A549 (cell line): ENCODE data around the gene GRM5. TPM values are rescaled to one million over a fixed set of nuclear protein-coding genes. Genes with fewer than 3 reads are reported as not detected.

ENCODE experiments used
- ATAC-seq, 2 experiments: fragments of 200-7000 bp in 1 of 2; fragments of >200 bp in 1 of 2; cut with Nextera tagmentation in 1 of 2; cut with Tn5 transposase in 1 of 2; 3 replicates each; pipeline versions ENCODE4 v1.8.0 to v1.9.1; 2018 to 2020; ENCODE audit warnings: mild to moderate bottlenecking in 1 of 2, moderate library complexity in 1 of 2
- CTCF ChIA-PET: fragments of 300-600 bp; sonication (Branson Sonifier 250); formaldehyde crosslinking; extraction: SDS; loops from one replicate; lab custom pipeline; 2021; ENCODE audit warnings: antibody characterized with exemption, inconsistent platforms; lab: Yijun Ruan, JAX
- POLR2A ChIA-PET: fragments of 350-600 bp; formaldehyde crosslinking; extraction: SDS; loops from one replicate; lab custom pipeline; 2021; ENCODE audit warnings: antibody characterized with exemption, inconsistent platforms; lab: Yijun Ruan, JAX
- DNase-seq, 2 experiments: peaks; one replicate each; pipeline versions ENCODE4 v3.0.0 to v3.0.0-alpha.2; 2011 to 2016; ENCODE audit warnings: low read depth in 1 of 2, low spot score in 1 of 2
- FAIRE-seq: peaks from 2 replicates; lab custom pipeline; 2011; peaks lifted over from hg19 to GRCh38; lab: Jason Lieb, UNC
- H3K27ac ChIP-seq, 2 experiments: fragments of >200 bp; sonication (Bioruptor Twin); formaldehyde crosslinking; 3 replicates each; pipeline ENCODE4 v1.5.1; 2016 to 2017
- H3K4me1 ChIP-seq: fragments of >200 bp; sonication (Bioruptor Twin); formaldehyde crosslinking; 3 replicates; pipeline ENCODE4 v1.6.1; 2016
- H3K4me2 ChIP-seq: fragments of >200 bp; sonication (Bioruptor Twin); formaldehyde crosslinking; 3 replicates; pipeline ENCODE4 v1.6.1; 2016
- H3K4me3 ChIP-seq: fragments of >200 bp; sonication (Bioruptor Twin); formaldehyde crosslinking; 3 replicates; pipeline ENCODE4 v1.5.1; 2016
- H3K9me3 ChIP-seq: fragments of >200 bp; sonication (Bioruptor Twin); formaldehyde crosslinking; 3 replicates; pipeline ENCODE4 v1.6.1; 2016
- CBX8 ChIP-seq: fragments of 200-600 bp; sonication (generic); IDR thresholded peaks from 2 replicates; pipeline ENCODE4 v1.6.1; 2016
- CHD2 ChIP-seq: fragments of 150-350 bp; IDR thresholded peaks from 2 replicates; pipeline ENCODE4 v1.6.1; 2014; ENCODE audit warnings: low read length; ENCODE audit not compliant: partially characterized antibody
- EHMT2 ChIP-seq: fragments of 200-600 bp; sonication (generic); IDR thresholded peaks from 2 replicates; pipeline ENCODE4 v1.6.1; 2016; ENCODE audit warnings: antibody characterized with exemption, low read depth, mild to moderate bottlenecking, moderate library complexity
- EP300 ChIP-seq, 2 experiments: fragments of >200 bp; sonication (Bioruptor Twin); formaldehyde crosslinking; IDR thresholded peaks; 2 replicates in 1 of 2; 3 replicates in 1 of 2; pipeline ENCODE4 v1.6.1; 2016 to 2017
- ESRRA ChIP-seq: fragments of 150-350 bp; IDR thresholded peaks from 2 replicates; pipeline ENCODE4 v1.6.1; 2014; ENCODE audit warnings: mild to moderate bottlenecking, low read length, borderline replicate concordance
- FOSL2 ChIP-seq, 2 experiments: fragments of 450-650 bp in 1 of 2; fragments of >200 bp in 1 of 2; sonication (Bioruptor Twin) in 1 of 2; formaldehyde crosslinking; IDR thresholded peaks; 2 replicates each; pipeline versions ENCODE4 v1.5.0 to v1.6.1; 2016 to 2020; ENCODE audit warnings: mild to moderate bottlenecking in 1 of 2, moderate library complexity in 1 of 2
- GATA3 ChIP-seq: IDR thresholded peaks from 2 replicates; pipeline ENCODE4 v1.6.1; 2012; ENCODE audit warnings: borderline replicate concordance
- JUN ChIP-seq, 2 experiments: fragments of >200 bp; sonication (Bioruptor Twin); formaldehyde crosslinking; IDR thresholded peaks; 2 replicates in 1 of 2; 3 replicates in 1 of 2; pipeline ENCODE4 v1.6.1; 2016 to 2017
- KDM5A ChIP-seq: fragments of 200-600 bp; sonication (generic); IDR thresholded peaks from 2 replicates; pipeline ENCODE4 v1.6.1; 2016; ENCODE audit warnings: antibody characterized with exemption, mild to moderate bottlenecking
- PHF8 ChIP-seq: fragments of 200-600 bp; sonication (generic); IDR thresholded peaks from 2 replicates; pipeline ENCODE4 v1.6.1; 2016; ENCODE audit warnings: low read depth, mild to moderate bottlenecking, antibody characterized with exemption, moderate library complexity, borderline replicate concordance
- POLR2A ChIP-seq: IDR thresholded peaks from 2 replicates; pipeline ENCODE4 v1.6.1; 2012; ENCODE audit warnings: mild to moderate bottlenecking, low read length
- POLR2AphosphoS2 ChIP-seq: conservative IDR thresholded peaks from 2 replicates; pipeline ENCODE4 v1.6.1; 2012; ENCODE audit warnings: low read length, improper control_type of control experiment, inconsistent platforms
- RAD21 ChIP-seq, 2 experiments: fragments of >200 bp in 1 of 2; sonication (Bioruptor Twin) in 1 of 2; formaldehyde crosslinking in 1 of 2; IDR thresholded peaks in 1 of 2; conservative IDR thresholded peaks in 1 of 2; 2 replicates in 1 of 2; 3 replicates in 1 of 2; pipeline ENCODE4 v1.6.1; 2012 to 2018; ENCODE audit warnings: inconsistent platforms in 1 of 2
- ZNF302 ChIP-seq: fragments of 250-450 bp; sonication (Bioruptor Pico); IDR thresholded peaks from 2 replicates; pipeline ENCODE4 v1.9.0; 2021; ENCODE audit warnings: inconsistent platforms, mild to moderate bottlenecking, moderate library complexity
- WGBS: methylation state at CpG from one replicate; pipeline ENCODE4 v1.1.6; 2017; ENCODE audit errors: missing lambda C conversion rate; 5-methylcytosine and 5-hydroxymethylcytosine counted together
- polyA plus RNA-seq, 4 experiments: library from polyadenylated mRNA; depleted of rRNA in 3 of 4; stranded (reverse); fragments of >200 nt; fragmentation: RNase III in 1 of 4; extraction: RNeasy Plus Mini Kit Qiagen cat#74134 plus additional on column Dnase treatment in 1 of 4; gene quantifications; 2 replicates in 3 of 4; 3 replicates in 1 of 4; pipeline ENCODE4 v1.2.3, GENCODE V29; 2011 to 2017
- TF ChIP-seq, protein P1 (sequence below): fragments of >200 bp; sonication (Bioruptor Twin); formaldehyde crosslinking; IDR thresholded peaks from 3 replicates; pipeline ENCODE4 v1.6.1; 2016
- TF ChIP-seq, protein P2 (sequence below): fragments of 450-650 bp; IDR thresholded peaks from 2 replicates; pipeline ENCODE4 v1.6.1; 2014; ENCODE audit warnings: antibody characterized with exemption
- TF ChIP-seq, protein P3 (sequence below): fragments of >200 bp; sonication (Bioruptor Twin); formaldehyde crosslinking; IDR thresholded peaks from 3 replicates; pipeline ENCODE4 v1.5.1; 2016
- TF ChIP-seq, protein P4 (sequence below): fragments of 250-450 bp; sonication (Bioruptor Pico); IDR thresholded peaks from 2 replicates; pipeline ENCODE4 v1.5.0; 2020; ENCODE audit warnings: low read depth, mild to moderate bottlenecking, moderate library complexity
- TF ChIP-seq, protein P5 (sequence below): fragments of >200 bp; sonication (Bioruptor Twin); formaldehyde crosslinking; IDR thresholded peaks from 2 replicates; pipeline ENCODE4 v1.6.1; 2016
- TF ChIP-seq, protein P6 (sequence below): fragments of 150-350 bp; IDR thresholded peaks from 2 replicates; pipeline ENCODE4 v1.6.1; 2014; ENCODE audit warnings: low read depth, mild to moderate bottlenecking, low read length
- TF ChIP-seq, protein P7 (sequence below): IDR thresholded peaks from 2 replicates; pipeline ENCODE4 v1.6.1; 2012
- TF ChIP-seq, protein P8 (sequence below): IDR thresholded peaks from 2 replicates; pipeline ENCODE4 v1.6.1; 2012; ENCODE audit warnings: low read depth, borderline replicate concordance

GRM5 gene
- polyA plus RNA-seq, 2 of the 4 experiments (the other 2 are of a cell fraction), result 0.01 TPM; not detected in 1

DNA sequence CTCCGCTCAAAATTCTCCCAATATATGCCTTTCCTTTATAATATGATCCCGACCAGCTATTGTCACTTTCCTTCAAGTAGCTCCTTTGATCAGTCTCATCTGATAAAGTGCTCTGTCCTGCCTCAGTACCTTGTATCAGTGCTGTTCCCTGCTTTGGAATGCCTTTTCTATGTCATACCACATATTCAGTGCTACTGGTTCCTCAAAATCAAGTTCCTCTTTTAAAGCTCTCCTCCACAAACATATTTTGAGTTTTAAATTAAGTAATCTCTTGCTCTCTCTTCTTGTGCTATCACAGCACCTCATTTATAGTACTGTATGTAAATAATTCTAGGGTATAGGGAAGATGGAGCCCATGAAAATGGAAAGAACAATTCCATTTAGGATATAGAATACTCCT, 591.1 kb downstream of the GRM5 start (continued):
- TF ChIP-seq, protein P1, sequence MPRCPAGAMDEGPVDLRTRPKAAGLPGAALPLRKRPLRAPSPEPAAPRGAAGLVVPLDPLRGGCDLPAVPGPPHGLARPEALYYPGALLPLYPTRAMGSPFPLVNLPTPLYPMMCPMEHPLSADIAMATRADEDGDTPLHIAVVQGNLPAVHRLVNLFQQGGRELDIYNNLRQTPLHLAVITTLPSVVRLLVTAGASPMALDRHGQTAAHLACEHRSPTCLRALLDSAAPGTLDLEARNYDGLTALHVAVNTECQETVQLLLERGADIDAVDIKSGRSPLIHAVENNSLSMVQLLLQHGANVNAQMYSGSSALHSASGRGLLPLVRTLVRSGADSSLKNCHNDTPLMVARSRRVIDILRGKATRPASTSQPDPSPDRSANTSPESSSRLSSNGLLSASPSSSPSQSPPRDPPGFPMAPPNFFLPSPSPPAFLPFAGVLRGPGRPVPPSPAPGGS, result no peak
- TF ChIP-seq JUN (IDR thresholded peaks at IDR 0.05) (no peak), FOSL2 (IDR thresholded peaks at IDR 0.05) (no peak), FOSL2 (CRISPR knock-in tag; IDR thresholded peaks at IDR 0.05) (no peak), EP300 (IDR thresholded peaks at IDR 0.05) (no peak)
- TF ChIP-seq, protein P2, sequence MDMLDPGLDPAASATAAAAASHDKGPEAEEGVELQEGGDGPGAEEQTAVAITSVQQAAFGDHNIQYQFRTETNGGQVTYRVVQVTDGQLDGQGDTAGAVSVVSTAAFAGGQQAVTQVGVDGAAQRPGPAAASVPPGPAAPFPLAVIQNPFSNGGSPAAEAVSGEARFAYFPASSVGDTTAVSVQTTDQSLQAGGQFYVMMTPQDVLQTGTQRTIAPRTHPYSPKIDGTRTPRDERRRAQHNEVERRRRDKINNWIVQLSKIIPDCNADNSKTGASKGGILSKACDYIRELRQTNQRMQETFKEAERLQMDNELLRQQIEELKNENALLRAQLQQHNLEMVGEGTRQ, result no peak
- TF ChIP-seq, all 56 proteins: peak for 0

DNA sequence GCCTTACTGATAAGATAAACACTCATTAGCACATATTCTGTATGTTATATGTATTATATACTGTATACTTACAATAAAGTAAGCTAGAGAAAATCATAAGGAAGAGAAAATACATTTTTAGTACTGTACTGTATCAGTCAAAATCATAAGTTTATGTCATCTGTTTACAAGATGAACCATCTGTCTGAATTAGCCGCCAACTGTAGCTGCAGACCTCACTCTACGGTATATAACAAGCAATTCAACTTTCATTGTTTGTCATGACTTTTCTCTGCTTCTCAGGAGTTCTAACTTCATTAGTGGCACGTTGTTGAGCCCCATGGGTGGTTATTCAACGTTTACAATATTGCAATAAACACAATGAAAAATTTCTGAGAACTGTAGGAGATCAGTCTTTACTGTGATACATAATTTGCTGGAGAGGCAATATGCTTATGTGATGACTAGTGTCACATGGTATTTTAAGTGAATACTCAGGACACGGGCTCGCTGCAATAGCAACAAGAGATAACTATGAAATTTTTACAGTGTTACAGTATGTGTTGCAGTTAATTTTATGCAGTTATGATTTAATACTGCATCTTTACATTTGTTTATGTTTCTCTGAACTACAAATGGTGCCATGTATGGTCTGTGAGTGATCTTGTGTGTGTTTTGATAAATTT, 596.1 kb downstream of the GRM5 start:
- CTCF ChIA-PET, result no interaction called here
- no peaks in the 10 kb centered on the region for H3K9me3 ChIP-seq
- TF ChIP-seq RAD21 (conservative IDR thresholded peaks at IDR 0.05 in 1 of 2, IDR thresholded peaks at IDR 0.05 in 1 of 2) (no peak), CBX8 (no peak), CHD2 (no peak), PHF8 (no peak), POLR2A (no peak), GATA3 (no peak), POLR2AphosphoS2 (no peak), EHMT2 (no peak), FOSL2 (IDR thresholded peaks at IDR 0.05) (no peak), FOSL2 (CRISPR knock-in tag; IDR thresholded peaks at IDR 0.05) (no peak), KDM5A (no peak), ZNF302 (CRISPR knock-in tag) (no peak), ESRRA (no peak)
- TF ChIP-seq, protein P3, sequence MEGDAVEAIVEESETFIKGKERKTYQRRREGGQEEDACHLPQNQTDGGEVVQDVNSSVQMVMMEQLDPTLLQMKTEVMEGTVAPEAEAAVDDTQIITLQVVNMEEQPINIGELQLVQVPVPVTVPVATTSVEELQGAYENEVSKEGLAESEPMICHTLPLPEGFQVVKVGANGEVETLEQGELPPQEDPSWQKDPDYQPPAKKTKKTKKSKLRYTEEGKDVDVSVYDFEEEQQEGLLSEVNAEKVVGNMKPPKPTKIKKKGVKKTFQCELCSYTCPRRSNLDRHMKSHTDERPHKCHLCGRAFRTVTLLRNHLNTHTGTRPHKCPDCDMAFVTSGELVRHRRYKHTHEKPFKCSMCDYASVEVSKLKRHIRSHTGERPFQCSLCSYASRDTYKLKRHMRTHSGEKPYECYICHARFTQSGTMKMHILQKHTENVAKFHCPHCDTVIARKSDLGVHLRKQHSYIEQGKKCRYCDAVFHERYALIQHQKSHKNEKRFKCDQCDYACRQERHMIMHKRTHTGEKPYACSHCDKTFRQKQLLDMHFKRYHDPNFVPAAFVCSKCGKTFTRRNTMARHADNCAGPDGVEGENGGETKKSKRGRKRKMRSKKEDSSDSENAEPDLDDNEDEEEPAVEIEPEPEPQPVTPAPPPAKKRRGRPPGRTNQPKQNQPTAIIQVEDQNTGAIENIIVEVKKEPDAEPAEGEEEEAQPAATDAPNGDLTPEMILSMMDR, result no peak
- TF ChIP-seq, protein P4, sequence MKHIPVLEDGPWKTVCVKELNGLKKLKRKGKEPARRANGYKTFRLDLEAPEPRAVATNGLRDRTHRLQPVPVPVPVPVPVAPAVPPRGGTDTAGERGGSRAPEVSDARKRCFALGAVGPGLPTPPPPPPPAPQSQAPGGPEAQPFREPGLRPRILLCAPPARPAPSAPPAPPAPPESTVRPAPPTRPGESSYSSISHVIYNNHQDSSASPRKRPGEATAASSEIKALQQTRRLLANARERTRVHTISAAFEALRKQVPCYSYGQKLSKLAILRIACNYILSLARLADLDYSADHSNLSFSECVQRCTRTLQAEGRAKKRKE (CRISPR knock-in tag), result no peak
- TF ChIP-seq, protein P5, sequence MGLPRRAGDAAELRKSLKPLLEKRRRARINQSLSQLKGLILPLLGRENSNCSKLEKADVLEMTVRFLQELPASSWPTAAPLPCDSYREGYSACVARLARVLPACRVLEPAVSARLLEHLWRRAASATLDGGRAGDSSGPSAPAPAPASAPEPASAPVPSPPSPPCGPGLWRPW, result no peak
- TF ChIP-seq, protein P6, sequence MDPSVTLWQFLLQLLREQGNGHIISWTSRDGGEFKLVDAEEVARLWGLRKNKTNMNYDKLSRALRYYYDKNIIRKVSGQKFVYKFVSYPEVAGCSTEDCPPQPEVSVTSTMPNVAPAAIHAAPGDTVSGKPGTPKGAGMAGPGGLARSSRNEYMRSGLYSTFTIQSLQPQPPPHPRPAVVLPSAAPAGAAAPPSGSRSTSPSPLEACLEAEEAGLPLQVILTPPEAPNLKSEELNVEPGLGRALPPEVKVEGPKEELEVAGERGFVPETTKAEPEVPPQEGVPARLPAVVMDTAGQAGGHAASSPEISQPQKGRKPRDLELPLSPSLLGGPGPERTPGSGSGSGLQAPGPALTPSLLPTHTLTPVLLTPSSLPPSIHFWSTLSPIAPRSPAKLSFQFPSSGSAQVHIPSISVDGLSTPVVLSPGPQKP, result no peak
- TF ChIP-seq, protein P7, sequence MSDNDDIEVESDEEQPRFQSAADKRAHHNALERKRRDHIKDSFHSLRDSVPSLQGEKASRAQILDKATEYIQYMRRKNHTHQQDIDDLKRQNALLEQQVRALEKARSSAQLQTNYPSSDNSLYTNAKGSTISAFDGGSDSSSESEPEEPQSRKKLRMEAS, result no peak
- TF ChIP-seq, protein P8, sequence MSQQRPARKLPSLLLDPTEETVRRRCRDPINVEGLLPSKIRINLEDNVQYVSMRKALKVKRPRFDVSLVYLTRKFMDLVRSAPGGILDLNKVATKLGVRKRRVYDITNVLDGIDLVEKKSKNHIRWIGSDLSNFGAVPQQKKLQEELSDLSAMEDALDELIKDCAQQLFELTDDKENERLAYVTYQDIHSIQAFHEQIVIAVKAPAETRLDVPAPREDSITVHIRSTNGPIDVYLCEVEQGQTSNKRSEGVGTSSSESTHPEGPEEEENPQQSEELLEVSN, result no peak
- TF ChIP-seq, all 56 proteins: peak for 0
- POLR2A ChIA-PET, result no interaction called here
- FAIRE-seq, result no peak
- ATAC-seq, result no peak
- Histone ChIP-seq H3K4me2 (no peak overlapping the region), H3K4me3 (no peak overlapping the region), H3K27ac (no peak overlapping the region), H3K4me1 (no peaks in the 10 kb centered on the region)
- no peak for DNase-seq
- WGBS, result 48% methylated on average over 6 of the region's 6 CpGs
